ENCODE measurements around the gene CLDN1.

Gene CLDN1

DNA sequence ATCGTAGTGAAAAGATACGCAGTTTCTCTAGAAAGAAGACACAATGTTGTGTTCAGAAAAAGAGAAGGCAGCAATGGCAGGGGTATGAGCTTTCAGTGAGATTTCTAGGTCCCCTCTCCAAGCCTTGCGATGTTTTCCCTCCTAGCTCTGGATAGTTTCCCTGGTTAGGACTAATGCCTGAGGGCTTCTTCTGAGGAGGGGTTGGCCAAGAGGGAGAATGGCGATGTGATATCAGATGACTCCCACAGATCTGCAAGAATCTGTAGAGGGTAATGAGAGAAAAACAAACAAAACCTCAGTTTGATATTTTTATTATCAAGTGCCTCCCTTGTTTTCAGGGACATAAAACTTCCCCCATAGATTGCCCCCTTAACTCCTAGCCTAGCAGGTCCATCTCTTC is 4.1 kb upstream of the CLDN1 start:
- no peak for DNase-seq (ENCODE audit: low read depth)
- no peak overlapping the region for H3K4me3 ChIP-seq (replicated peaks; ENCODE audit: low read depth, low read length)
- TF ChIP-seq, protein P1, sequence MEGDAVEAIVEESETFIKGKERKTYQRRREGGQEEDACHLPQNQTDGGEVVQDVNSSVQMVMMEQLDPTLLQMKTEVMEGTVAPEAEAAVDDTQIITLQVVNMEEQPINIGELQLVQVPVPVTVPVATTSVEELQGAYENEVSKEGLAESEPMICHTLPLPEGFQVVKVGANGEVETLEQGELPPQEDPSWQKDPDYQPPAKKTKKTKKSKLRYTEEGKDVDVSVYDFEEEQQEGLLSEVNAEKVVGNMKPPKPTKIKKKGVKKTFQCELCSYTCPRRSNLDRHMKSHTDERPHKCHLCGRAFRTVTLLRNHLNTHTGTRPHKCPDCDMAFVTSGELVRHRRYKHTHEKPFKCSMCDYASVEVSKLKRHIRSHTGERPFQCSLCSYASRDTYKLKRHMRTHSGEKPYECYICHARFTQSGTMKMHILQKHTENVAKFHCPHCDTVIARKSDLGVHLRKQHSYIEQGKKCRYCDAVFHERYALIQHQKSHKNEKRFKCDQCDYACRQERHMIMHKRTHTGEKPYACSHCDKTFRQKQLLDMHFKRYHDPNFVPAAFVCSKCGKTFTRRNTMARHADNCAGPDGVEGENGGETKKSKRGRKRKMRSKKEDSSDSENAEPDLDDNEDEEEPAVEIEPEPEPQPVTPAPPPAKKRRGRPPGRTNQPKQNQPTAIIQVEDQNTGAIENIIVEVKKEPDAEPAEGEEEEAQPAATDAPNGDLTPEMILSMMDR (IDR thresholded peaks at IDR 0.05; ENCODE audit: low read length, missing control alignments): no peak

DNA sequence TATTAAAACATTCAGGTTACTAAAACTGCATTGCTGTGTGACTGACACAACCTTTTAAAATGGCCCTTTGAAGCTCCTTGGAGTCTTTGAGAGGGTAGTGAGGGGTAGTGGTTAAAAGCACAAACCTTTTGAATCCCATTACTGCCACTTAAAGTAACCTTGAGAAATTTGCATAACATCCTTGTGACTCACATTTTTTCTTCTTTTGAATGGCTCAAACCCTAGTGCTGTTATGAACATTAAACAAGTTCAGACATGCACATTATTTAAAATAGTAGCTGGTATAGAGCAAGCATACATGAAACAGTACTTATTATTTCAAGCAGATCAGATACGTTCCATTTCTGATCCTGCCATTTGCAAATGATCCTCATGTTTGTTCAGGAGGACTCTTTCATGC is 3.7 kb upstream of the CLDN1 start:
- peak; percentile 43 for DNase-seq (ENCODE audit: low read depth)
- TF ChIP-seq, protein P1 (IDR thresholded peaks at IDR 0.05; ENCODE audit: low read length, missing control alignments): no peak
- H3K4me3 ChIP-seq (replicated peaks; ENCODE audit: low read depth, low read length): no peak overlapping the region

DNA sequence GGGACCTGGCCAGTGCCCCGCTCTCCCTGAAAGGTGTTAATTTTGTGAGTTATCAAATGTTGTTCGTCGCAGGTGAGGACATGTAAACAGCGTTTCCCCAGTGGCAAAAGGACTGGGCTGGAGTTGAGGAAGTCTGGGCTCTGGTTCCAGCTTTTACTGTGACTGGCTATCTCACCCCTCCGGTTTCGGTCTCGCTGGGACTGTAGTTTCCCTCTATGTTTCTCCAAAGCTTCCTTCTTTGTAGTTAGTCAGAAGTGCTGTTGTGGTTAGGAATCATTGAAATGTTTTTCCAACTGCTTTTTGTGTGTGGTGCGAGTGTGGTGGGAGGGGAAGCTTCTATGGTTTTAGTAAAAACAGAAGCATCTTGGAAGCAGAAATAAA is 990 bp upstream of the CLDN1 start:
- TF ChIP-seq, protein P1 (IDR thresholded peaks at IDR 0.05; ENCODE audit: low read length, missing control alignments): no peak
- no peak overlapping the region for H3K4me3 ChIP-seq (replicated peaks; ENCODE audit: low read depth, low read length)
- DNase-seq (ENCODE audit: low read depth): no peak

- TF ChIP-seq, protein P1 (IDR thresholded peaks at IDR 0.05; ENCODE audit: low read length, missing control alignments): no peak
- H3K4me3 ChIP-seq (replicated peaks; ENCODE audit: low read depth, low read length): peak overlapping the region; percentile 58
- DNase-seq (ENCODE audit: low read depth): peak; percentile 44
Observed at GRCh38 chr3:190322604-190323245, 479 bp upstream of the CLDN1 start.

GRCh38 chr3:190320594-190321362 is 1.5 kb downstream of the CLDN1 start:
- TF ChIP-seq, protein P1 (IDR thresholded peaks at IDR 0.05; ENCODE audit: low read length, missing control alignments): no peak
- no peak overlapping the region for H3K4me3 ChIP-seq (replicated peaks; ENCODE audit: low read depth, low read length)
- DNase-seq (ENCODE audit: low read depth): no peak

GRCh38 chr3:190319660-190320059 is 2.6 kb downstream of the CLDN1 start:
- TF ChIP-seq, protein P1 (IDR thresholded peaks at IDR 0.05; ENCODE audit: low read length, missing control alignments): no peak
- no peak overlapping the region for H3K4me3 ChIP-seq (replicated peaks; ENCODE audit: low read depth, low read length)
- DNase-seq (ENCODE audit: low read depth): no peak
